ENCODE measurements around the gene POGZ. TPM values are rescaled to one million over a fixed set of nuclear protein-coding genes. Genes with fewer than 3 reads are reported as not detected.

Gene POGZ
- total RNA-seq, 1 experiment from 2014 or later: 102 TPM

DNA sequence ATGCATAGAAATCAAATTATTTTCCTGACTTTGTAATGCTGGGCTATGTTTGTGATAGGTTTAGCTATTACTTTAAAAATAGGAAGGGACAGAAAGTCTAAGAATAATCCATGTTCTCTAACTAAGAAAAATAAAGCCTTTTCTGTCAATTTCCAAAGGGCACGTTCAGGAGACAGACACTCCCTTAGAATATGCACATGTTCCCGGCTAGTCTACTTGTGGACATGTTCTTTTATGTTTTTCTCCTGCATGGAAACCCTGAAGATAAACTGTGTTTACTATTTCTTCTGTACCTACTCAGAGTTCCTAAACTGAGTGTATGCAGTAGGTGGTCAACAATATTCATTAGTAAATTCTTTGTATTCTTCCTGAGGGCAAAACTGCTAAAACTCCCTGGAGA, 47.4 kb downstream of the POGZ start:
- Histone ChIP-seq H2BK12ac (ENCODE audit: insufficient read length, low read depth, low read length) (no peak overlapping the region), H3K23me2 (ENCODE audit: insufficient read length, low read depth, low read length, poor library complexity, severe bottlenecking) (no peaks in the 10 kb centered on the region), H3K27me3 (ENCODE audit: insufficient read depth, low read length) (no peaks in the 10 kb centered on the region), H2BK15ac (ENCODE audit: low read depth, low read length) (no peak overlapping the region), H2AK5ac (ENCODE audit: insufficient read length, low read length) (no peak overlapping the region), H4K20me1 (ENCODE audit: control insufficient read depth, insufficient read depth, insufficient read length) (no peaks in the 10 kb centered on the region), H3K4me2 (ENCODE audit: insufficient read depth, insufficient read length, low read length) (no peak overlapping the region), H3K23ac (ENCODE audit: insufficient read length, low read depth, low read length) (no peak overlapping the region), H2BK20ac (ENCODE audit: low read depth, low read length, poor library complexity, severe bottlenecking) (no peak overlapping the region), H2BK5ac (ENCODE audit: insufficient read length, low read length) (no peak overlapping the region), H4K8ac (replicated peaks; ENCODE audit: insufficient read length, low read depth, low read length) (no peak overlapping the region), H3K27ac (ENCODE audit: insufficient read length, low read depth, low read length) (no peak overlapping the region), H3K79me2 (ENCODE audit: insufficient read depth, low read length) (no peaks in the 10 kb centered on the region), H2BK120ac (ENCODE audit: low read depth, low read length, poor library complexity, severe bottlenecking) (no peak overlapping the region), H3K9me3 (ENCODE audit: control insufficient read depth, low read depth, low read length) (no peaks in the 10 kb centered on the region), H3K9ac (ENCODE audit: extremely low read depth, insufficient read length, low read length) (no peak overlapping the region), H3K4ac (ENCODE audit: low read depth, low read length) (no peak overlapping the region), H3K79me1 (ENCODE audit: insufficient read depth, low read depth, low read length, poor library complexity, severe bottlenecking) (no peaks in the 10 kb centered on the region), H2AFZ (ENCODE audit: low read length) (no peak overlapping the region), H3K4me1 (ENCODE audit: insufficient read depth, low read length) (no peaks in the 10 kb centered on the region), H3T11ph (ENCODE audit: low read length) (no peak overlapping the region), H3K56ac (ENCODE audit: insufficient read length, low read depth, low read length) (no peak overlapping the region), H3K14ac (ENCODE audit: insufficient read depth, low read length) (no peak overlapping the region), H4K91ac (ENCODE audit: insufficient read length, low read depth, low read length) (no peak overlapping the region), H3K18ac (ENCODE audit: insufficient read length, low read depth, low read length) (no peak overlapping the region), H4K5ac (ENCODE audit: insufficient read length, low read depth, low read length) (no peak overlapping the region)
- Mint-ChIP-seq H3K4me1 (no peaks in the 10 kb centered on the region), H3K27me3 (ENCODE audit: low read depth) (no peaks in the 10 kb centered on the region), H3K9me3 (no peaks in the 10 kb centered on the region), H3K36me3 (ENCODE audit: insufficient read depth in 1 of 3, low read depth in 3 of 3) (peaks cover 40 to 94% (median 87%) of the 10 kb centered on the region in 3 experiments; a peak in 6 of 7 replicates), H3K27ac (no peak overlapping the region), H3K4me3 (no peak overlapping the region)
- TF ChIP-seq, protein P1, sequence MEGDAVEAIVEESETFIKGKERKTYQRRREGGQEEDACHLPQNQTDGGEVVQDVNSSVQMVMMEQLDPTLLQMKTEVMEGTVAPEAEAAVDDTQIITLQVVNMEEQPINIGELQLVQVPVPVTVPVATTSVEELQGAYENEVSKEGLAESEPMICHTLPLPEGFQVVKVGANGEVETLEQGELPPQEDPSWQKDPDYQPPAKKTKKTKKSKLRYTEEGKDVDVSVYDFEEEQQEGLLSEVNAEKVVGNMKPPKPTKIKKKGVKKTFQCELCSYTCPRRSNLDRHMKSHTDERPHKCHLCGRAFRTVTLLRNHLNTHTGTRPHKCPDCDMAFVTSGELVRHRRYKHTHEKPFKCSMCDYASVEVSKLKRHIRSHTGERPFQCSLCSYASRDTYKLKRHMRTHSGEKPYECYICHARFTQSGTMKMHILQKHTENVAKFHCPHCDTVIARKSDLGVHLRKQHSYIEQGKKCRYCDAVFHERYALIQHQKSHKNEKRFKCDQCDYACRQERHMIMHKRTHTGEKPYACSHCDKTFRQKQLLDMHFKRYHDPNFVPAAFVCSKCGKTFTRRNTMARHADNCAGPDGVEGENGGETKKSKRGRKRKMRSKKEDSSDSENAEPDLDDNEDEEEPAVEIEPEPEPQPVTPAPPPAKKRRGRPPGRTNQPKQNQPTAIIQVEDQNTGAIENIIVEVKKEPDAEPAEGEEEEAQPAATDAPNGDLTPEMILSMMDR (conservative IDR thresholded peaks at IDR 0.05): no peak
- DNase-seq: no peak
- no CpG with 5 or more reads among the region's 2 CpGs for WGBS (ENCODE audit: extremely low coverage, insufficient read length, low lambda C conversion rate)

Data from H9 (cell line).